ENCODE data around the gene NKAIN2.

NKAIN2 gene

DNA sequence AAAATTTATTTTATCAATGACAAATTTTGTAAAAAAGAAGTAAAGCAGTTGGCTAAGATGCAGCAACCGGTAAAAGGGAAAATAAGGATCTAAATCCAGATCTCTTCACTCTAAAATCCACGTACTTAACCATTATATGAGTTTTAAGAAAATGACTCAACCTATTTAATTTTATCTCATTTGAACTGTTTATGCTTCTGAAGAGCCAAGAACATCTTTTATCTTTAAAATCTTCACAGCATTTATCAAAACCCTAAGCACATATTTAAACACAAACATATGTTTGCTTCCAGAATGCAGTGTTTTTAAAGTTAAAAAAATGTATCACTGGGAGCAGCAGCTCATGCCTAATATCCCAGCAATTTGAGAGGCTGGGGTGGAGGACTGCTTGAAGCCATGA is 339.2 kb downstream of the NKAIN2 start:
- CTCF ChIA-PET = no interaction called here

DNA sequence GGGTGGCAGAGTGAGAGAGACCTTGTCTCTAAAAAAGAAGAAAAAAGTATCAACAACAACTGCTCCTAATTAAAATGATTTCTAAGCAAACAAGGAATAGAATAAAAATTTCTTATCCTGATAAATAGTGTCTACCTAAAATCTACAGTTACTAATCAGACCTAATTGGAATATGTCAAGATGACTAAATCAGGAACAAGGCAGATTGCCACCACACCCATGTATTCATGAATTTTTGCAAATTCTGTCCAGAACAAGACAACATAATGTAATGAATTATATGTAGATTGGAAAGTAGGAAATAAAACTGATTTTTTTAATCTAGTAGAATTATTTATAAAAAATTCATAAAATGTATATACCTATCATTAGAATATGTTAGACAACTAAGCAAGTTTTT is 339.8 kb downstream of the NKAIN2 start:
- TF ChIP-seq ZFP3 (tag by site-specific recombination; IDR thresholded peaks at IDR 0.05; ENCODE audit: low read depth) (no peak), YY1 (tag by site-specific recombination; IDR thresholded peaks at IDR 0.05) (no peak), HOXA7 (CRISPR knock-in tag; IDR thresholded peaks at IDR 0.05; ENCODE audit: borderline replicate concordance) (no peak), ZBTB20 (tag by site-specific recombination; IDR thresholded peaks at IDR 0.05) (no peak)
- POLR2A ChIA-PET = no interaction called here
- Histone ChIP-seq H3K27ac (ENCODE audit: extremely low read depth, low read depth, low read length) (no peak overlapping the region), H3K4me1 (ENCODE audit: control insufficient read depth, insufficient read depth, low read length) (peaks cover 12% of the 10 kb centered on the region), H3K9me3 (ENCODE audit: control insufficient read depth, insufficient read depth, low read depth, low read length) (no peaks in the 10 kb centered on the region), H3K4me3 (ENCODE audit: low read depth, low read length) (no peak overlapping the region), H3K36me3 (ENCODE audit: control insufficient read depth in 2 of 2, insufficient read depth in 1 of 2, low read length in 2 of 2) (no peaks in the 10 kb centered on the region)
- CTCF ChIA-PET = no interaction called here

More for the DNA sequence above, 339.2 kb downstream of the NKAIN2 start:
- H3K9me3 ChIP-seq (ENCODE audit: control insufficient read depth, insufficient read depth, low read depth, low read length) = no peaks in the 10 kb centered on the region
- H3K36me3 ChIP-seq (ENCODE audit: control insufficient read depth in 2 of 2, insufficient read depth in 1 of 2, low read length in 2 of 2) = no peaks in the 10 kb centered on the region
- H3K4me3 ChIP-seq (ENCODE audit: low read depth, low read length) = no peak overlapping the region
- H3K4me1 ChIP-seq (ENCODE audit: control insufficient read depth, insufficient read depth, low read length) = peaks cover 8% of the 10 kb centered on the region
- TF ChIP-seq, protein P1, sequence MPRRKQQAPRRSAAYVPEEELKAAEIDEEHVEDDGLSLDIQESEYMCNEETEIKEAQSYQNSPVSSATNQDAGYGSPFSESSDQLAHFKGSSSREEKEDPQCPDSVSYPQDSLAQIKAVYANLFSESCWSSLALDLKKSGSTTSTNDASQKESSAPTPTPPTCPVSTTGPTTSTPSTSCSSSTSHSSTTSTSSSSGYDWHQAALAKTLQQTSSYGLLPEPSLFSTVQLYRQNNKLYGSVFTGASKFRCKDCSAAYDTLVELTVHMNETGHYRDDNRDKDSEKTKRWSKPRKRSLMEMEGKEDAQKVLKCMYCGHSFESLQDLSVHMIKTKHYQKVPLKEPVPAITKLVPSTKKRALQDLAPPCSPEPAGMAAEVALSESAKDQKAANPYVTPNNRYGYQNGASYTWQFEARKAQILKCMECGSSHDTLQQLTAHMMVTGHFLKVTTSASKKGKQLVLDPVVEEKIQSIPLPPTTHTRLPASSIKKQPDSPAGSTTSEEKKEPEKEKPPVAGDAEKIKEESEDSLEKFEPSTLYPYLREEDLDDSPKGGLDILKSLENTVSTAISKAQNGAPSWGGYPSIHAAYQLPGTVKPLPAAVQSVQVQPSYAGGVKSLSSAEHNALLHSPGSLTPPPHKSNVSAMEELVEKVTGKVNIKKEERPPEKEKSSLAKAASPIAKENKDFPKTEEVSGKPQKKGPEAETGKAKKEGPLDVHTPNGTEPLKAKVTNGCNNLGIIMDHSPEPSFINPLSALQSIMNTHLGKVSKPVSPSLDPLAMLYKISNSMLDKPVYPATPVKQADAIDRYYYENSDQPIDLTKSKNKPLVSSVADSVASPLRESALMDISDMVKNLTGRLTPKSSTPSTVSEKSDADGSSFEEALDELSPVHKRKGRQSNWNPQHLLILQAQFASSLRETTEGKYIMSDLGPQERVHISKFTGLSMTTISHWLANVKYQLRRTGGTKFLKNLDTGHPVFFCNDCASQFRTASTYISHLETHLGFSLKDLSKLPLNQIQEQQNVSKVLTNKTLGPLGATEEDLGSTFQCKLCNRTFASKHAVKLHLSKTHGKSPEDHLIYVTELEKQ (tag by site-specific recombination; IDR thresholded peaks at IDR 0.05; ENCODE audit: borderline replicate concordance) = no peak
- TF ChIP-seq ZFHX2 (tag by site-specific recombination; conservative IDR thresholded peaks at IDR 0.05) (no peak), ZNF473 (tag by site-specific recombination; IDR thresholded peaks at IDR 0.05) (no peak), ZNF248 (tag by site-specific recombination; IDR thresholded peaks at IDR 0.05) (no peak), ZIC2 (tag by site-specific recombination; IDR thresholded peaks at IDR 0.05) (no peak), ZNF350 (tag by site-specific recombination; IDR thresholded peaks at IDR 0.05) (no peak), ZSCAN16 (tag by site-specific recombination; IDR thresholded peaks at IDR 0.05) (no peak), ZNF239 (tag by site-specific recombination; IDR thresholded peaks at IDR 0.05) (no peak), ZNF394 (tag by site-specific recombination; IDR thresholded peaks at IDR 0.05; ENCODE audit: borderline replicate concordance) (no peak), ZFP3 (tag by site-specific recombination; IDR thresholded peaks at IDR 0.05; ENCODE audit: low read depth) (no peak), ZFP41 (tag by site-specific recombination; IDR thresholded peaks at IDR 0.05; ENCODE audit: borderline replicate concordance) (no peak), ZNF777 (tag by site-specific recombination; IDR thresholded peaks at IDR 0.05; ENCODE audit: borderline replicate concordance) (no peak), ZNF112 (tag by site-specific recombination; IDR thresholded peaks at IDR 0.05) (no peak), ZNF624 (tag by site-specific recombination; IDR thresholded peaks at IDR 0.05) (no peak)
- TF ChIP-seq, protein P2, sequence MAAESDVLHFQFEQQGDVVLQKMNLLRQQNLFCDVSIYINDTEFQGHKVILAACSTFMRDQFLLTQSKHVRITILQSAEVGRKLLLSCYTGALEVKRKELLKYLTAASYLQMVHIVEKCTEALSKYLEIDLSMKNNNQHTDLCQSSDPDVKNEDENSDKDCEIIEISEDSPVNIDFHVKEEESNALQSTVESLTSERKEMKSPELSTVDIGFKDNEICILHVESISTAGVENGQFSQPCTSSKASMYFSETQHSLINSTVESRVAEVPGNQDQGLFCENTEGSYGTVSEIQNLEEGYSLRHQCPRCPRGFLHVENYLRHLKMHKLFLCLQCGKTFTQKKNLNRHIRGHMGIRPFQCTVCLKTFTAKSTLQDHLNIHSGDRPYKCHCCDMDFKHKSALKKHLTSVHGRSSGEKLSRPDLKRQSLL (tag by site-specific recombination; IDR thresholded peaks at IDR 0.05) = no peak
- TF ChIP-seq, protein P3, sequence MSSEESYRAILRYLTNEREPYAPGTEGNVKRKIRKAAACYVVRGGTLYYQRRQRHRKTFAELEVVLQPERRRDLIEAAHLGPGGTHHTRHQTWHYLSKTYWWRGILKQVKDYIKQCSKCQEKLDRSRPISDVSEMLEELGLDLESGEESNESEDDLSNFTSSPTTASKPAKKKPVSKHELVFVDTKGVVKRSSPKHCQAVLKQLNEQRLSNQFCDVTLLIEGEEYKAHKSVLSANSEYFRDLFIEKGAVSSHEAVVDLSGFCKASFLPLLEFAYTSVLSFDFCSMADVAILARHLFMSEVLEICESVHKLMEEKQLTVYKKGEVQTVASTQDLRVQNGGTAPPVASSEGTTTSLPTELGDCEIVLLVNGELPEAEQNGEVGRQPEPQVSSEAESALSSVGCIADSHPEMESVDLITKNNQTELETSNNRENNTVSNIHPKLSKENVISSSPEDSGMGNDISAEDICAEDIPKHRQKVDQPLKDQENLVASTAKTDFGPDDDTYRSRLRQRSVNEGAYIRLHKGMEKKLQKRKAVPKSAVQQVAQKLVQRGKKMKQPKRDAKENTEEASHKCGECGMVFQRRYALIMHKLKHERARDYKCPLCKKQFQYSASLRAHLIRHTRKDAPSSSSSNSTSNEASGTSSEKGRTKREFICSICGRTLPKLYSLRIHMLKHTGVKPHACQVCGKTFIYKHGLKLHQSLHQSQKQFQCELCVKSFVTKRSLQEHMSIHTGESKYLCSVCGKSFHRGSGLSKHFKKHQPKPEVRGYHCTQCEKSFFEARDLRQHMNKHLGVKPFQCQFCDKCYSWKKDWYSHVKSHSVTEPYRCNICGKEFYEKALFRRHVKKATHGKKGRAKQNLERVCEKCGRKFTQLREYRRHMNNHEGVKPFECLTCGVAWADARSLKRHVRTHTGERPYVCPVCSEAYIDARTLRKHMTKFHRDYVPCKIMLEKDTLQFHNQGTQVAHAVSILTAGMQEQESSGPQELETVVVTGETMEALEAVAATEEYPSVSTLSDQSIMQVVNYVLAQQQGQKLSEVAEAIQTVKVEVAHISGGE (tag by site-specific recombination; conservative IDR thresholded peaks at IDR 0.05; ENCODE audit: low read depth) = no peak
- POLR2A ChIA-PET = interaction anchor here (0.6 kb wide), 1 partner anchor 25 kb away, joined by 3 read pairs; no protein-coding TSS in a partner anchor
- H3K27ac ChIP-seq (ENCODE audit: extremely low read depth, low read depth, low read length) = no peak overlapping the region
